HepG2 (cell line): ENCODE measurements around the gene LIM2. TPM values are rescaled to one million over a fixed set of nuclear protein-coding genes. Genes with fewer than 3 reads are reported as not detected.

ENCODE experiments used
- ATAD3A ChIP-seq: sonication (generic); formaldehyde crosslinking; IDR thresholded peaks from 2 replicates; pipeline ENCODE4 v1.4.0; 2020; ENCODE audit warnings: missing genetic modification reagents
- ATF7 ChIP-seq, 2 experiments: fragments of 450-650 bp in 1 of 2; sonication (generic) in 1 of 2; formaldehyde crosslinking in 1 of 2; IDR thresholded peaks; 2 replicates each; pipeline versions ENCODE4 v1.4.0 to v1.6.1; 2016 to 2020; ENCODE audit warnings: antibody characterized with exemption in 1 of 2, mild to moderate bottlenecking in 1 of 2, missing genetic modification reagents in 1 of 2
- HOXA9 ChIP-seq: sonication (generic); formaldehyde crosslinking; IDR thresholded peaks from 2 replicates; pipeline ENCODE4 v1.8.1; 2022; ENCODE audit warnings: missing genetic modification reagents, mild to moderate bottlenecking, moderate library complexity, borderline replicate concordance
- IKZF1 ChIP-seq: fragments of 450-650 bp; IDR thresholded peaks from 2 replicates; pipeline ENCODE4 v1.7.1; 2016
- IKZF5 ChIP-seq: IDR thresholded peaks from 2 replicates; pipeline ENCODE4 v1.6.1; 2018; ENCODE audit warnings: missing genetic modification reagents, mild to moderate bottlenecking, missing compliant biosample characterization
- JUNB ChIP-seq: sonication (generic); formaldehyde crosslinking; IDR thresholded peaks from 2 replicates; pipeline ENCODE4 v1.8.0; 2022; ENCODE audit warnings: missing genetic modification reagents, mild to moderate bottlenecking, borderline replicate concordance
- NCOA2 ChIP-seq: sonication (generic); formaldehyde crosslinking; IDR thresholded peaks from 2 replicates; pipeline ENCODE4 v1.8.0; 2022; ENCODE audit warnings: inconsistent platforms
- PHF5A ChIP-seq: IDR thresholded peaks from one replicate; pipeline ENCODE4 v1.6.1; 2018; ENCODE audit warnings: low read depth, missing genetic modification reagents; ENCODE audit not compliant: unreplicated experiment
- POLR2G ChIP-seq: fragments of 200-400 bp; formaldehyde crosslinking; IDR thresholded peaks from 2 replicates; pipeline ENCODE4 v1.6.1; 2018; ENCODE audit warnings: mild to moderate bottlenecking, low read depth, low read length, moderate library complexity
- REL ChIP-seq: sonication (generic); formaldehyde crosslinking; conservative IDR thresholded peaks from 2 replicates; pipeline ENCODE4 v1.8.0; 2022; ENCODE audit warnings: mild to moderate bottlenecking, missing genetic modification reagents, moderate library complexity
- TEF ChIP-seq: sonication (generic); formaldehyde crosslinking; IDR thresholded peaks from 2 replicates; pipeline ENCODE4 v1.5.0; 2020; ENCODE audit warnings: missing genetic modification reagents
- ZBTB25 ChIP-seq: IDR thresholded peaks from 2 replicates; pipeline ENCODE4 v1.6.1; 2018; ENCODE audit warnings: missing genetic modification reagents
- ZFP1 ChIP-seq: IDR thresholded peaks from 2 replicates; pipeline ENCODE4 v1.6.1; 2016
- ZFP62 ChIP-seq: sonication (generic); formaldehyde crosslinking; IDR thresholded peaks from 2 replicates; pipeline ENCODE4 v1.4.0; 2020; ENCODE audit warnings: missing genetic modification reagents
- ZNF142 ChIP-seq: sonication (generic); formaldehyde crosslinking; IDR thresholded peaks from 2 replicates; pipeline ENCODE4 v1.4.0; 2020; ENCODE audit warnings: missing genetic modification reagents
- ZNF207 ChIP-seq: fragments of 450-650 bp; IDR thresholded peaks from 2 replicates; pipeline ENCODE4 v1.6.1; 2016; ENCODE audit warnings: antibody characterized with exemption, borderline replicate concordance
- ZNF292 ChIP-seq: sonication (generic); formaldehyde crosslinking; IDR thresholded peaks from 2 replicates; pipeline ENCODE4 v1.8.1; 2022; ENCODE audit warnings: mild to moderate bottlenecking, low read depth, missing genetic modification reagents, borderline replicate concordance
- ZNF33B ChIP-seq: sonication (generic); formaldehyde crosslinking; IDR thresholded peaks from 2 replicates; pipeline ENCODE4 v1.5.1; 2020; ENCODE audit warnings: mild to moderate bottlenecking, missing genetic modification reagents
- ZNF343 ChIP-seq: sonication (generic); formaldehyde crosslinking; IDR thresholded peaks from 2 replicates; pipeline ENCODE4 v1.4.0; 2020; ENCODE audit warnings: mild to moderate bottlenecking, missing genetic modification reagents
- ZNF563 ChIP-seq: sonication (generic); formaldehyde crosslinking; IDR thresholded peaks from 2 replicates; pipeline ENCODE4 v1.8.0; 2022; ENCODE audit warnings: mild to moderate bottlenecking, moderate library complexity, missing genetic modification reagents
- ZNF782 ChIP-seq: sonication (generic); formaldehyde crosslinking; IDR thresholded peaks from 2 replicates; pipeline ENCODE4 v1.4.0; 2020; ENCODE audit warnings: missing genetic modification reagents, mild to moderate bottlenecking, borderline replicate concordance
- polyA plus RNA-seq, 8 experiments: library from polyadenylated mRNA; depleted of rRNA in 3 of 8; stranded (reverse) in 7 of 8; unstranded in 1 of 8; fragments of >200 nt; fragmentation: Illumina TruSeq in 4 of 8; extraction: Trizol in 4 of 8; gene quantifications; 2 replicates each; pipeline versions ENCODE4 v1.2.1 to v1.2.3, GENCODE V29; 2011 to 2016; ENCODE audit warnings: low read depth in 4 of 8, missing spikeins in 1 of 8, mixed read lengths in 1 of 8; ENCODE audit not compliant: insufficient read depth in 1 of 8
- total RNA-seq, 5 experiments: library from RNA; depleted of rRNA; stranded (reverse); fragments of >200 nt; fragmentation: Illumina TruSeq; extraction: Trizol; gene quantifications; 2 replicates each; pipeline ENCODE4 v1.2.3, GENCODE V29; 2016; ENCODE audit warnings: low read depth in 1 of 5

LIM2 gene
- total and polyA plus RNA-seq, 2 of the 13 experiments (the other 11 are each of a cell fraction or from before 2014, with no cell fraction given): 1.3 TPM; not detected in 1

GRCh38 chr19:51367565-51368365, 20.0 kb downstream of the LIM2 start (continued):
- no peak for TF ChIP-seq NCOA2 (CRISPR knock-in tag)
- TF ChIP-seq ZBTB25 (CRISPR knock-in tag): no peak; the same call in 1 of the 2 replicates
- TF ChIP-seq ZNF782 (CRISPR knock-in tag): no peak; the same call in 1 of the 2 replicates
- TF ChIP-seq ATAD3A: no peak
- TF ChIP-seq IKZF1: no peak
- TF ChIP-seq JUNB (CRISPR knock-in tag): no peak
- TF ChIP-seq POLR2G: peak; percentile 83
- peak; percentile 51; the same call in 1 of the 2 replicates for TF ChIP-seq IKZF5 (CRISPR knock-in tag)
- peak; percentile 90 for TF ChIP-seq PHF5A
- TF ChIP-seq ZNF207: no peak
- no peak for TF ChIP-seq ZNF343 (CRISPR knock-in tag)
- TF ChIP-seq ATF7 (IDR thresholded peaks at IDR 0.05): no peak
- TF ChIP-seq ATF7 (CRISPR knock-in tag; IDR thresholded peaks at IDR 0.05): no peak
- TF ChIP-seq ZNF292 (CRISPR knock-in tag): peak; percentile 39; the same call in 1 of the 2 replicates
- peak; percentile 61 for TF ChIP-seq ZNF563 (CRISPR knock-in tag)
- 0 out of 2 replicates have a peak, but pooled peaks have one; percentile 65 for TF ChIP-seq ZNF142 (CRISPR knock-in tag)
- peak; percentile 64; the same call in 1 of the 2 replicates for TF ChIP-seq HOXA9 (CRISPR knock-in tag)
- no peak for TF ChIP-seq TEF (CRISPR knock-in tag)
- TF ChIP-seq ZFP62 (CRISPR knock-in tag): no peak
- no peak; the same call in 1 of the 2 replicates for TF ChIP-seq ZNF33B (CRISPR knock-in tag)
- TF ChIP-seq REL (CRISPR knock-in tag): peak; percentile 80; the same call in 1 of the 2 replicates
- no peak for TF ChIP-seq ZFP1 (CRISPR knock-in tag)
